CD4-positive, alpha-beta T cell treated with Interleukin-17A for 1 hour (primary cell): ENCODE measurements around the gene C3orf70.

Experiments
- DNase-seq: peaks from one replicate; pipeline ENCODE4 v3.0.0-alpha.2; 2020

C3orf70 gene

DNA sequence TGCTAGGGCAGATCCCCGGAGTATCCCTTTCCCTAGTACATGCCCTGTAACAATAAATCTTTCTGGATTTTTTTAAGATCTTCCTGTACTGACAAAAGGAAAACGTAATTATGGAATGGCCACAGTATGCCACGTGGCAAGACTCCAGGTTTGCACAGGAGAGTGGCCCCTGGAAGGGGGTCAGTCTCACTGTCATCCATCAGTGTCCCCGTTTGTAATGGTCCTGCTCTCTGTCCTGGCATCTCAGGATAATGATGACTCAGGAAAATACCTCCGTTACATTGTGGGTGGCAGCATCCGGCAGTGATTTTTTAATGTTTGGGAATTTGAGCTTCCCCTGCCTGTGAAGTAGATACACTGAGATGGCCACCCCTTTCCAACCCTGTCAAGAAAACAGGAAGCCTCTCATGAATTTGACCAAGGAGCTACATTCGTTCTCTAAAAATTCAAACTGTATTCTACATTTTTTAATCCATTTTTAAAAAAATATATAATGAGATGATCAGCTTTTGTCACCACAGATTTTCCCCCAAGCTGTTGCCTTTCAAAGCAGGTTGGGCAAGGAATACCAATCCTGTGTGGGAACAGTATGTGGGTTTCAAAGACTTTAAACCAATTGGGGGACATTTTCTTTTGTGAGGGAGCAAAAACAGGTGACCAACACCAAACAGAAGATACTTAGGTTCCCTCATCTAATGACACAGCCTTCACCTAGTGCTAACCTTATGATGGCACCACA lies 110.4 kb downstream of the C3orf70 start:
- DNase-seq = no peak

DNA sequence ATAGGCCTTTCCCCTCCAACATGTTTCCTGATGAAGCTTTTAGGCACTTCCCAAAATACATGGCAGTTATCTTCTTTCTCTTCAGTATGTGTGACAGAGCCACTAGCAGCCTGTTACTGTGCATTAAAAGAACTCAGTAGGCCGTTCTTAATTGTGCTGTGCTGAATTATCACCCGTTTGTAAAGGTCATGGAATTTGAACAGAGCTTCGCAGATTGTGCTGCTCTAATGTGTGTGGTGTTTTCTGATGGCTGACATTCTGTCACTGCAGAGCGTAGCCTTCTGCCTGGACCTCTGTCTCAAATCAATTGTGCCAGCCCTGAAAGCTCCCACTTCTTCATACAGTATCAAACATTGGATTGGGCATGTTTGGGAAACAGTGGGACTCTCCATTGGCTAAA lies 111.3 kb downstream of the C3orf70 start:
- DNase-seq = no peak

DNA sequence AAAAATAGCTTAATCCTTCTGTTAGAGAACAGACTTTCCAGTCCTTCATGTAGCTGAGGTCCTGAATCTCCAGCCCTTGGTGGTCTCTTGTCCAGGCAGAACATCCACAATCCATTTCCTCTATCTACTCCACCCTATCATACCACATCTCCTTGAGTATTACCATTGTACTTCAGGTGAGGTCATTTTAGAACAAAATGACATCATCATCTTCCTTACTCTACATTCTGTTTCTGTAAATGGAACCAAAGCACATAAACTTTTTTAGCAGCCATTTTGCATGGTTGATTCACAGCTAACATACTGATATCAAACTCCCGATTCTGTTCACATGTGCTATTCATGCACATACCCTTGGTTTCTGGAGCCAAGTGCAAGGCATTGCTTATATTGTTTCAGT lies 112.4 kb downstream of the C3orf70 start:
- DNase-seq = no peak

DNA sequence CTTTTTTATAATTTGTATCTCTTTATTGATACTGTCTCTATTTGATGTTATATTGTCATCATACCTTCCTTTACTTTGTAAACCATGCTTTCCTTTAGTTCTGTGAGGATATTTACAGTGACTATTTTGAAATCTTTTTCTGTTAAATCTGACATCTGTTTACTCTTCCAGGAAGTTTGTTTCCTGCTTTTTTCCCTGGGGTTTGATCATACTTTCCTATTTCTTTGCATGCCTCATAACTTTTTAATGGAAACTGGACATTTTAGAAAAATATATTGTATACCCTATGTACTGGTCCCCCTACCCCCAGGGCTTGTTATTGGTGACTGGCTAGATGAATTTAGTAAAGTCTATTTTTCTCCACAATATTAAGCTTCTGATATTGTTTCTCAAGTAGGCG lies 115.1 kb downstream of the C3orf70 start:
- no peak for DNase-seq

DNA sequence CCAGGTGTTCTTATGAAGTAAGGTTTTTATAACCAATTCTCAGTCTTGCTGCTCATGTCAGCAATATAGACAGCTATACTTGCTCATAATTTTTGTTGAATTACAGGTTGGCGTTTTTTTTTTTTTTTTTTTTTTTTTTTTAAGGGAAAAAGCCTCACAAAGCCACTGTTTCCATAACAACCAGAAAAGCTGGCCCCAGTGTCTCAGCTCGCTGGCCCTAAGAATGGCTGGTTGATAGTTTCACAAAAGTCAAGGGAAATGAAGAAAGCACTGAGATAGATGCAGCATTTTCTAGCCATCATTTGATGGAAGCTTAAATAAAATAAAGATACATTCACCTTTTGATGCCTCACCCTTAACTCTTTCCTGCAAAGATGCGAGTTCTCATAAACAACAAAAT lies 121.9 kb downstream of the C3orf70 start:
- DNase-seq = no peak

DNA sequence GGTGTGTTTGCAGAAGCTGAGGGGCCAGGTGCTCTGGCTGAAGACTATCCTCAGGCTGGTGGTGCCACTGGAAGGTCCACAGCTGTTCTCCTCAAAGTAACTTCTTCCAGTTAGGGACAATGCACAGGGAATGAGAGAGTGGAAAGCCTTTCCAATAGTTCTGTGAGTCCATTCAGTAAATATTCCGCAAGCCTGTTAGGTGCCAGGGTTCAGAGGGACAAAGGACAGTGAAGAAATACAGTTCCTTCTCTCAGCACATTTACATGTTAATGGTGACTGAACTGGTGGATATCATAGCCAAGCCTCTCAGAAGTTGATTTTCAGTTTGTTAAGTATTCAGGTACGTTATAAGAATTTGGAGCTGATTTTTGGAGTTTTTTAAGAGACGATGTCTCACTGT lies 122.5 kb downstream of the C3orf70 start:
- no peak for DNase-seq

DNA sequence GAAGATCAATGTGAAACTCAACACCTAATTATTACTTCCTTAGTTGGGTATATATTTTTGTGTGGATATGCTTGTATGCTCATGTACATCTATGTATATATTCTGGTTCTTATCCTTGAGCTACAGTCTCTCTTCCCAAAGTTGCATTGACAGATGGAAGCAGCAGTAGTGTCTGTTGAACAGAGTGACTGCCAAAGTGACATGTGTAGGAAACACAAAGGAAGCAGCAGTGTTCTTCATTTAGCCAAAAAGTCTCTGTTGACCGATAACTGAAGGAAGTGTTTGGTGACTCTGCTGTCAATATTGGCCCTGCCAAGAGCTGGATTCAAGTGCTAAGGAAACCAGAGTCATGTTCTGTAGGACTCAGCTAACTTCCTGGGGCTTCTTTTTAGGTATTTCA lies 123.8 kb downstream of the C3orf70 start:
- no peak for DNase-seq

DNA sequence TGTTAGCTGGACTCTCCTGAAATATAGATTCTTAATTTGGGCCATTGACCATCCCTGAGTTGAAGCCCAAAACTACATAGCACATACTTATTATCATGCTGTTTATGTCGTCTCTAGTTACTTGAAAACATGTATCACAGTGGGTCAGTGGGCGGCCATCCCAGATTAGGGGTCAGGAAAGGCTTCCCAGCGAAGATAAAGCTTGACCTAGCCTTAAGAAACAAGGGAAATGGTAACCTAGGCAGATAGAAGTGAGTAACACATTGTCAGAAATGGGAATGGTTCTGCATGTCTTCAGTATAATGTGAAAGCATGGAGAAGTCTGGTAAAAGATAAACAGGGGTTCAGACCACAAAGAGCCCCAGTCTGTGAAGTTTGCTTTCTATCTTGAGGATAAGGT lies 124.7 kb downstream of the C3orf70 start:
- no peak for DNase-seq
